HEK293 (cell line): ENCODE measurements around the gene THTPA.

Experiments
- FEZF1 ChIP-seq: fragments of 450-650 bp; formaldehyde crosslinking; IDR thresholded peaks from 2 replicates; pipeline ENCODE4 v1.5.1; 2016; ENCODE audit warnings: missing biosample characterization, missing genetic modification characterization
- YY2 ChIP-seq: fragments of 450-650 bp; formaldehyde crosslinking; IDR thresholded peaks from 2 replicates; pipeline ENCODE4 v1.5.1; 2016; ENCODE audit warnings: missing biosample characterization, missing genetic modification characterization
- ZBTB7A ChIP-seq: fragments of 450-650 bp; formaldehyde crosslinking; IDR thresholded peaks from 2 replicates; pipeline ENCODE4 v1.5.1; 2016; ENCODE audit warnings: low read depth, missing biosample characterization, missing genetic modification characterization
- ZNF138 ChIP-seq: fragments of 450-650 bp; formaldehyde crosslinking; IDR thresholded peaks from 2 replicates; pipeline ENCODE4 v1.5.1; 2016; ENCODE audit warnings: missing biosample characterization, missing genetic modification characterization, borderline replicate concordance
- ZNF274 ChIP-seq, 2 experiments: fragments of 200-500 bp in 1 of 2; fragments of 450-650 bp in 1 of 2; sonication (Bioruptor generic) in 1 of 2; formaldehyde crosslinking in 1 of 2; IDR thresholded peaks; 2 replicates each; pipeline versions ENCODE4 v1.5.1 to v1.6.1; 2014 to 2016; ENCODE audit warnings: borderline replicate concordance in 1 of 2, inconsistent platforms in 1 of 2, low read length in 1 of 2, missing biosample characterization in 1 of 2, missing genetic modification characterization in 1 of 2
- ZNF521 ChIP-seq: fragments of 450-650 bp; formaldehyde crosslinking; IDR thresholded peaks from 2 replicates; pipeline ENCODE4 v1.5.1; 2017; ENCODE audit warnings: missing biosample characterization, mild to moderate bottlenecking, missing genetic modification characterization
- TF ChIP-seq, protein P1 (sequence below): fragments of 450-650 bp; formaldehyde crosslinking; IDR thresholded peaks from 2 replicates; pipeline ENCODE4 v1.5.1; 2016; ENCODE audit warnings: missing biosample characterization, missing genetic modification characterization
- TF ChIP-seq, protein P2 (sequence below): fragments of 450-650 bp; formaldehyde crosslinking; IDR thresholded peaks from 2 replicates; pipeline ENCODE4 v1.5.1; 2016; ENCODE audit warnings: missing biosample characterization, missing genetic modification characterization, borderline replicate concordance

DNA sequence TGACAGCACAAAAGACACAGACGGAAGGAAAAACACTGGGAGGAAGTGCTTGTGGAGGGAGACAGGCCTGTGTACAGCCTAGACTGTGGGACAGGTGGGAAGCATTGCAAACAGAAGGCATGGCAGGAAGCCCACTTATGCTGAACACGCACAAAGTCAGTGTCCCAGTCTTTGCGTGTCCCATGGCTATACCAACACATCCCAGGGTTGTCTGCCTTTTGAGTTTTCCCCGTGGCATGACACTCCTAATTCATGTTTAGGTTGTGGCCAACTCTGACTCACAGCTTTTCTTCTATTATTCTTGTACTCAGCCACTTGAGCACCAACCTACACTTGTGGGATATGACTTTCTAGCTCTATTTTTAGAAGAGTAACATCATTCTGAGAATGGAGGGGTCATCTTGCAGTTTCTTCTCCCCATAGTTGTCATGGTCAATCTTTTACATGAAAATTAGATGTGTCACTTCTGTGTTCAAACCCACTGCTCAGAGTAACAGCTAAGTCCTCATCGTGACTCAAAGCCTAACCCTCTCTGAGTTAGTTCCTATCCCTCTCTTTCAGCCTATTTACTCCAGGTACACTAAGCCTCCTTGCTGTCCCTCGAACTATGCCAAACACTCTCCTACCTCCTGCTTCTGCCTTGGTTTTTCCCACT is 50.0 kb downstream of the THTPA start:
- TF ChIP-seq FEZF1 (tag by site-specific recombination) (no peak), YY2 (tag by site-specific recombination) (no peak), ZNF521 (tag by site-specific recombination) (no peak), ZNF274 (IDR thresholded peaks at IDR 0.05; ENCODE audit: low read length) (no peak), ZNF274 (tag by site-specific recombination; IDR thresholded peaks at IDR 0.05; ENCODE audit: borderline replicate concordance) (no peak), ZBTB7A (tag by site-specific recombination) (no peak), ZNF138 (no peak)
- TF ChIP-seq, protein P1, sequence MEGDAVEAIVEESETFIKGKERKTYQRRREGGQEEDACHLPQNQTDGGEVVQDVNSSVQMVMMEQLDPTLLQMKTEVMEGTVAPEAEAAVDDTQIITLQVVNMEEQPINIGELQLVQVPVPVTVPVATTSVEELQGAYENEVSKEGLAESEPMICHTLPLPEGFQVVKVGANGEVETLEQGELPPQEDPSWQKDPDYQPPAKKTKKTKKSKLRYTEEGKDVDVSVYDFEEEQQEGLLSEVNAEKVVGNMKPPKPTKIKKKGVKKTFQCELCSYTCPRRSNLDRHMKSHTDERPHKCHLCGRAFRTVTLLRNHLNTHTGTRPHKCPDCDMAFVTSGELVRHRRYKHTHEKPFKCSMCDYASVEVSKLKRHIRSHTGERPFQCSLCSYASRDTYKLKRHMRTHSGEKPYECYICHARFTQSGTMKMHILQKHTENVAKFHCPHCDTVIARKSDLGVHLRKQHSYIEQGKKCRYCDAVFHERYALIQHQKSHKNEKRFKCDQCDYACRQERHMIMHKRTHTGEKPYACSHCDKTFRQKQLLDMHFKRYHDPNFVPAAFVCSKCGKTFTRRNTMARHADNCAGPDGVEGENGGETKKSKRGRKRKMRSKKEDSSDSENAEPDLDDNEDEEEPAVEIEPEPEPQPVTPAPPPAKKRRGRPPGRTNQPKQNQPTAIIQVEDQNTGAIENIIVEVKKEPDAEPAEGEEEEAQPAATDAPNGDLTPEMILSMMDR: no peak
- TF ChIP-seq, protein P2, sequence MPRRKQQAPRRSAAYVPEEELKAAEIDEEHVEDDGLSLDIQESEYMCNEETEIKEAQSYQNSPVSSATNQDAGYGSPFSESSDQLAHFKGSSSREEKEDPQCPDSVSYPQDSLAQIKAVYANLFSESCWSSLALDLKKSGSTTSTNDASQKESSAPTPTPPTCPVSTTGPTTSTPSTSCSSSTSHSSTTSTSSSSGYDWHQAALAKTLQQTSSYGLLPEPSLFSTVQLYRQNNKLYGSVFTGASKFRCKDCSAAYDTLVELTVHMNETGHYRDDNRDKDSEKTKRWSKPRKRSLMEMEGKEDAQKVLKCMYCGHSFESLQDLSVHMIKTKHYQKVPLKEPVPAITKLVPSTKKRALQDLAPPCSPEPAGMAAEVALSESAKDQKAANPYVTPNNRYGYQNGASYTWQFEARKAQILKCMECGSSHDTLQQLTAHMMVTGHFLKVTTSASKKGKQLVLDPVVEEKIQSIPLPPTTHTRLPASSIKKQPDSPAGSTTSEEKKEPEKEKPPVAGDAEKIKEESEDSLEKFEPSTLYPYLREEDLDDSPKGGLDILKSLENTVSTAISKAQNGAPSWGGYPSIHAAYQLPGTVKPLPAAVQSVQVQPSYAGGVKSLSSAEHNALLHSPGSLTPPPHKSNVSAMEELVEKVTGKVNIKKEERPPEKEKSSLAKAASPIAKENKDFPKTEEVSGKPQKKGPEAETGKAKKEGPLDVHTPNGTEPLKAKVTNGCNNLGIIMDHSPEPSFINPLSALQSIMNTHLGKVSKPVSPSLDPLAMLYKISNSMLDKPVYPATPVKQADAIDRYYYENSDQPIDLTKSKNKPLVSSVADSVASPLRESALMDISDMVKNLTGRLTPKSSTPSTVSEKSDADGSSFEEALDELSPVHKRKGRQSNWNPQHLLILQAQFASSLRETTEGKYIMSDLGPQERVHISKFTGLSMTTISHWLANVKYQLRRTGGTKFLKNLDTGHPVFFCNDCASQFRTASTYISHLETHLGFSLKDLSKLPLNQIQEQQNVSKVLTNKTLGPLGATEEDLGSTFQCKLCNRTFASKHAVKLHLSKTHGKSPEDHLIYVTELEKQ: no peak
